ENCODE results near the gene RAB40B.

DNA sequence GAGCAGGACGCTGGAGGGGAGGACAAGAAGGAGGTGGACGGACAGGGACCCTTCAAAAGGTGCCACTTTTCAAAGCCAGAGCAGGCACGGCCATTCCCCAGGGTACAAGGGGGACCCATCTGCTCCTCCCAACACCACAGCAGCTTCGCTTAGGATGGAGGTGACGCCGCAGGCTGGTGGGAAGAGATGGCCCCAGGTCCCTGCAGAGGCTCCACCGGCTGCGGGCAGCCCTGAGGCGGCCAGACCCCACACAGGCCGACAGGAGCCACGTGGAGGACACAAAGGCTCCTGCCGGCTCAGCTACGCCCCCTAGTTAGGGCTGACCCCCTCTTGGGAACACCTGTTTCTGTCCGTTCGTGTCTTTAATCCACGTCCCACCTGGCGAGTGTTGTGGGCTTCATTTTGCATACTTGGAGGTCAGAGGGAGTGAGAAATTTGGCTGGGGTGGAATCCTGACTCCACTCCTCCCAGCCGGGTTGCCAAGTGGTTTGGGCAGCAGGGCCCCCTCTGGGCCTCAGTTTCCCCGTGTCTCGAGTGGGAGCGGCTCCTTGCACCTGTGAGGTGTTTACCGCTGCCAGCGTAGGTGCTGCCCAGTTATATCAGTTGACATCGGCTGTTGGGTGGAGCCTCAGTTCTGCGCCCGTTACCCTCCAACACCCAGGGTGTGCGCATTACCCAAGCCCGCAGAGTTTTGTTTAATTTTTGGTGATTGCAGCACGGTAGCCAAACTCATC lies 12.2 kb upstream of the RAB40B start:
- TF ChIP-seq CTCF (conservative IDR thresholded peaks at IDR 0.05; ENCODE audit: low read depth, low read length), result 0 out of 2 replicates have a peak, but pooled peaks have one; percentile 18
- no peak for TF ChIP-seq EZH2 (IDR thresholded peaks at IDR 0.05; ENCODE audit: low read length, unreplicated experiment)
- no peak for TF ChIP-seq EZH2phosphoT487 (IDR thresholded peaks at IDR 0.05; ENCODE audit: borderline replicate concordance, low read length)
